HepG2 (cell line): ENCODE results near the gene ARHGAP9. TPM values are rescaled to one million over a fixed set of nuclear protein-coding genes. Genes with fewer than 3 reads are reported as not detected.
A peak's percentile ranks its signal among the peaks of the same experiment; 100 is the strongest.

Experiments used
- BCL3 ChIP-seq: sonication (generic); formaldehyde crosslinking; IDR thresholded peaks from 2 replicates; pipeline ENCODE4 v1.5.1; 2020; ENCODE audit warnings: mild to moderate bottlenecking, missing genetic modification reagents, moderate library complexity
- GFI1 ChIP-seq: sonication (generic); formaldehyde crosslinking; IDR thresholded peaks from 2 replicates; pipeline ENCODE4 v1.5.0; 2020; ENCODE audit warnings: missing genetic modification reagents, mild to moderate bottlenecking, borderline replicate concordance
- HNRNPUL1 ChIP-seq: fragments of 200-400 bp; formaldehyde crosslinking; IDR thresholded peaks from 2 replicates; pipeline ENCODE4 v1.6.1; 2017; ENCODE audit warnings: low read depth, mild to moderate bottlenecking, low read length, moderate library complexity
- MXD1 ChIP-seq: sonication (generic); formaldehyde crosslinking; IDR thresholded peaks from 2 replicates; pipeline ENCODE4 v1.4.0; 2020; ENCODE audit warnings: mild to moderate bottlenecking, missing genetic modification reagents
- NPAS2 ChIP-seq: sonication (generic); formaldehyde crosslinking; IDR thresholded peaks from 2 replicates; pipeline ENCODE4 v1.8.0; 2022; ENCODE audit warnings: mild to moderate bottlenecking, missing genetic modification reagents, borderline replicate concordance
- POGK ChIP-seq: sonication (generic); formaldehyde crosslinking; conservative IDR thresholded peaks from 2 replicates; pipeline ENCODE4 v1.8.0; 2022; ENCODE audit warnings: mild to moderate bottlenecking, moderate library complexity, missing genetic modification reagents
- POLR2G ChIP-seq: fragments of 200-400 bp; formaldehyde crosslinking; IDR thresholded peaks from 2 replicates; pipeline ENCODE4 v1.6.1; 2018; ENCODE audit warnings: mild to moderate bottlenecking, low read depth, low read length, moderate library complexity
- PRPF4 ChIP-seq: fragments of 200-400 bp; formaldehyde crosslinking; IDR thresholded peaks from 2 replicates; pipeline ENCODE4 v1.6.1; 2016; ENCODE audit warnings: low read length, low read depth; ENCODE audit not compliant: poor library complexity, severe bottlenecking
- PTBP1 ChIP-seq: fragments of 200-400 bp; formaldehyde crosslinking; IDR thresholded peaks from 2 replicates; pipeline ENCODE4 v1.6.1; 2018; ENCODE audit warnings: low read length, low read depth; ENCODE audit not compliant: poor library complexity, severe bottlenecking
- SALL2 ChIP-seq: sonication (generic); formaldehyde crosslinking; IDR thresholded peaks from 2 replicates; pipeline ENCODE4 v1.8.1; 2023; ENCODE audit warnings: mild to moderate bottlenecking, missing genetic modification reagents, inconsistent platforms
- SATB2 ChIP-seq: sonication (generic); formaldehyde crosslinking; IDR thresholded peaks from 2 replicates; pipeline ENCODE4 v1.5.0; 2020; ENCODE audit warnings: missing genetic modification reagents
- SETDB1 ChIP-seq: sonication (generic); formaldehyde crosslinking; IDR thresholded peaks from 2 replicates; pipeline ENCODE4 v1.5.1; 2020; ENCODE audit warnings: missing genetic modification reagents, mild to moderate bottlenecking, borderline replicate concordance
- SMARCE1 ChIP-seq: fragments of 450-650 bp; IDR thresholded peaks from 2 replicates; pipeline ENCODE4 v1.6.1; 2017; ENCODE audit warnings: borderline replicate concordance
- STAT5B ChIP-seq: sonication (generic); formaldehyde crosslinking; IDR thresholded peaks from 2 replicates; pipeline ENCODE4 v1.4.0; 2020; ENCODE audit warnings: missing genetic modification reagents
- THAP7 ChIP-seq: sonication (generic); formaldehyde crosslinking; IDR thresholded peaks from 2 replicates; pipeline ENCODE4 v1.8.1; 2023; ENCODE audit warnings: mild to moderate bottlenecking, missing genetic modification reagents
- TRIM22 ChIP-seq: fragments of 450-650 bp; IDR thresholded peaks from 2 replicates; pipeline ENCODE4 v1.6.1; 2017
- ZC3H13 ChIP-seq: sonication (generic); formaldehyde crosslinking; IDR thresholded peaks from 2 replicates; pipeline ENCODE4 v1.8.1; 2023; ENCODE audit warnings: mild to moderate bottlenecking, missing genetic modification reagents, moderate library complexity
- ZMYM4 ChIP-seq: sonication (generic); formaldehyde crosslinking; IDR thresholded peaks from 2 replicates; pipeline ENCODE4 v1.8.1; 2023; ENCODE audit warnings: mild to moderate bottlenecking, missing genetic modification reagents
- ZNF737 ChIP-seq: sonication (generic); formaldehyde crosslinking; IDR thresholded peaks from 2 replicates; pipeline ENCODE4 v1.5.0; 2020; ENCODE audit warnings: missing genetic modification reagents, mild to moderate bottlenecking, borderline replicate concordance
- ZNF800 ChIP-seq: sonication (generic); formaldehyde crosslinking; IDR thresholded peaks from 2 replicates; pipeline ENCODE4 v1.4.0; 2020; ENCODE audit warnings: missing genetic modification reagents
- ZSCAN30 ChIP-seq: sonication (generic); formaldehyde crosslinking; IDR thresholded peaks from 2 replicates; pipeline ENCODE4 v1.5.0; 2020; ENCODE audit warnings: mild to moderate bottlenecking, missing genetic modification reagents
- polyA plus RNA-seq, 8 experiments: library from polyadenylated mRNA; depleted of rRNA in 3 of 8; stranded (reverse) in 7 of 8; unstranded in 1 of 8; fragments of >200 nt; fragmentation: Illumina TruSeq in 4 of 8; extraction: Trizol in 4 of 8; gene quantifications; 2 replicates each; pipeline versions ENCODE4 v1.2.1 to v1.2.3, GENCODE V29; 2011 to 2016; ENCODE audit warnings: low read depth in 4 of 8, missing spikeins in 1 of 8, mixed read lengths in 1 of 8; ENCODE audit not compliant: insufficient read depth in 1 of 8
- total RNA-seq, 5 experiments: library from RNA; depleted of rRNA; stranded (reverse); fragments of >200 nt; fragmentation: Illumina TruSeq; extraction: Trizol; gene quantifications; 2 replicates each; pipeline ENCODE4 v1.2.3, GENCODE V29; 2016; ENCODE audit warnings: low read depth in 1 of 5

Gene ARHGAP9
- total and polyA plus RNA-seq, 2 of the 13 experiments (the other 11 are each of a cell fraction or from before 2014, with no cell fraction given), result 0.18 to 1.2 TPM

GRCh38 chr12:57451233-57451778, 28.4 kb downstream of the ARHGAP9 start (continued):
- no peak for TF ChIP-seq ZNF737
- 0 out of 2 replicates have a peak, but pooled peaks have one; percentile 27 for TF ChIP-seq MXD1
- TF ChIP-seq GFI1 (CRISPR knock-in tag), result peak; percentile 91
- TF ChIP-seq ZSCAN30 (CRISPR knock-in tag), result no peak; the same call in 1 of the 2 replicates
- peak; percentile 92 for TF ChIP-seq ZMYM4 (CRISPR knock-in tag)
- no peak for TF ChIP-seq PTBP1
- TF ChIP-seq POLR2G, result peak; percentile 63
- no peak for TF ChIP-seq ZC3H13 (CRISPR knock-in tag)
- peak; percentile 93 for TF ChIP-seq STAT5B (CRISPR knock-in tag)
- no peak for TF ChIP-seq PRPF4
- TF ChIP-seq NPAS2, result no peak
- TF ChIP-seq SETDB1 (CRISPR knock-in tag), result no peak
- TF ChIP-seq SATB2 (CRISPR knock-in tag), result no peak
- TF ChIP-seq BCL3 (CRISPR knock-in tag), result peak; percentile 86; the same call in 1 of the 2 replicates
- TF ChIP-seq SALL2 (CRISPR knock-in tag), result no peak
- TF ChIP-seq HNRNPUL1, result no peak
- no peak for TF ChIP-seq SMARCE1
- TF ChIP-seq POGK (CRISPR knock-in tag), result peak; percentile 89; the same call in 1 of the 2 replicates
- 0 out of 2 replicates have a peak, but pooled peaks have one; percentile 10 for TF ChIP-seq THAP7 (CRISPR knock-in tag)
- no peak for TF ChIP-seq TRIM22
- peak; percentile 46; the same call in 1 of the 2 replicates for TF ChIP-seq ZNF800 (CRISPR knock-in tag)
